ENCODE data around the gene TWF2. TPM values are rescaled to one million over a fixed set of nuclear protein-coding genes. Genes with fewer than 3 reads are reported as not detected.

The TWF2 gene
- 63.1 to 70.9 TPM (median 65.7 TPM) in 5 replicates for total RNA-seq (2022; extraction: Qiagen RNA extraction)

DNA sequence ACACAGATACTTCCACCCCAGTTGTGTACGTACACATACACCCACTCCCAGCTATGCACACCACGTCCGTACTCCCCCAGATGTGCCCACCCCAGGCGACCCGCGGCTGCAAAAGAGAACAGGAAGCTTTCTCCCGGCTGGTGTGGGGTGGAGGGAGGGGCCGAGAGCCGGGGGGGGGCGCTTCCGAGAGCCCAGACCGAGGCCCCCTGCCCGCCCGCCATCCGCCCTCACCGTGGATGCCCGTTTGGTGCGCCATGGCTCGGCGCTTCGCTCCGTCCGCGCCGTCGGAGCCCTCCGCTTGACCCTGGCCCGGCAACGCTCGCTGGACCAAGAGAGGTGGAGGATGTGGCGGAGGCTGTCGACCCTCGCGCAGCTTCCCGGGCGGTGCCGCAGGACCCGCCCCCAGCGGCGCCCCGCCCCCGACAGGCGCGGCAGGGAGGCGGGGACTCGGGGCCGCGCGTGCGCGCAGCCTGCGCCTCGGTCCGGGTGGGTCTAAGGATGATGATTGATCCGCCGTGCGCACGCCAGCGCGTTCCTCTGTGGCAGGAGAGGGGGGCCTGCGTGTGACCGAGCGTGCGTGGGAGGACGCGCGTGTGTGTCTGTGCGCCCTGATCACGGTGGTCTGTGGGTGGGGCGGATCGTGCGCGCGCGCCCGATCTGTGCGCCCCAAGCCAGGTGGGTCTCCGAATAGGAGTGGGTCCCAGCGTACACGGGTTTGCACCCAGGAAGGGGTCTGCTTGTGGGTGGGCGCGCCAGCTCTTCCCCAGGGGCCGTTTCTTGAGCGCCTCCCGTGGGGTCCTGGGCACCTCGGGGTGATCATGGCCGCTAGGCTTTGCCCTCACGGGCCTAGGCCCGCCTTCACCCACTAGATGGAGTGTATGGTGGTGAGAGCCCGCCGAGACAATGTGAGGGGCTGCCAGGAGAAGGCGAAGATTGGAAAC, at the start of gene TWF2:
Gene TWF2 (minus strand): TSS at position 398 of the 941 bp plus-strand sequence. CDS start 142 bp downstream, at position 256.

DNA sequence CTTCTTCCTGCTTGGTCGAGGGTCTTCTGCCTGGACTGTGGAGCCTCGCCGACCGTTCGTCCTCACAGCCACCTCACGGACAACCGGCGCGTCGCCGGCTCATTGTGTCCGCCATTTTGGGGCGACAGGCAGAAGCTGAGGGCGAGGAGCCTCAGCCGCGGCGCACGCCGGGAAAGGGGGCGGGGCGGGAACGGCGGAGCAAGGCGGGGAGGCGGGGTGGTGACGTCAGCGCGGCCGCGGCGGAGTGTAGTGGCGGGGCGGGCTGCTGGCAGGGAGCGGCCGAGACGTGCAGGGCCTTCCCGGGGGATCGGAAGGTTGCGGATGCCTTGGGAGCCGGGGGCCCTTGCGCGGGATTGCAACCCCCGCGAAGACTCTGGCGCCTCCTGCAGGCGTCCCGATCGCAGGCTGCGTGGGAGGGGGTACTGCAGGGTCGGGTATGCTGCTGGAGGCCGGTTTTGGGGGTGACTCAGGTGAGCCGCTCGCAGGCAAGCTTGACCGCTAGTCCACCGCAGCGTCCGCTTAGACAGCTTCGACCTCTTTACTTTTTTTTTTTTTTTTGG, 39.6 kb upstream of the TWF2 start, which contains the start of gene WDR82:
Gene WDR82 (minus strand): TSS at position 140 of the 560 bp plus-strand sequence. CDS start 288 bp downstream, outside the sequence.

DNA sequence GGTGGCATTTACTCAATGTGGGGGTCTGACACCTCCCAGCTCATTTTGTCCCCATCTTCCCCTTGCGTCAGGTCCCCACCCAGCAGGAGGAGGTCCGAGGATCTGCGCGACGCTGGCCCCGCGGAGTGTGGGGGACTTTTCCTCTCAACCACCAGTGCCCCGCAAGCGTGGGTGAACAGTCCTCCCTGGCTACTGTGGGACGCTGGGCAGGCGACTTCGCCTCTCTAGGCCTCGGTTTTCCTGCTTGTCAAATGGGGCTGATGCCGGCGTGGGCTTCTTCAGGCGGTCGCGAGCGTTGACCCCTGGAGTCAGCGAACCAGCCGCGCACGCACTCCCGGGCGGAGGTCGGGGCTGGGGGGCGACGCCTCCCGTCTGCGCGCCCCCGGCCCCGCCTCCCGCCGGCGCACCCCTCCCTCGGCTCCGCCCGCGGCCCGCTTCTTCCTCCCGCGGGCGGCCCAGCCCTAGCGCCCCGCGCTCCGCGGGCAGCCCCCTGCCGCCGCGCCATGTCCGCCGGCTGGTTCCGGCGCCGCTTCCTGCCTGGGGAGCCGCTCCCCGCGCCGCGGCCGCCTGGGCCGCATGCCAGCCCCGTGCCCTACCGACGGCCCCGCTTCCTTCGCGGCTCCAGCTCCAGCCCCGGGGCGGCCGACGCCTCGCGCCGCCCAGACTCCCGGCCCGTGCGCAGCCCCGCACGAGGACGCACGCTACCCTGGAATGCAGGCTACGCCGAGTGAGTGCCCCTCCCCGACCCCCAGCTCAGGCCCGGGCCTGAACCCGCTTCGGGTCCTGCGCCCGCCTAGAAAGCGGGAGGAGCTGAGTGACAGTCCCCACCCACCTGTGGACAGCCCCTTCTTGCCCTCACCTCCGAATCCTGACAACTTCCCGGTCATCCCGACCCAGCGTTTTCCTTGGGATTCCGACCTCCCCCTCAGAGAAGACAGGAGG, 6.6 kb upstream of the TWF2 start, which contains the start of gene PPM1M:
Gene PPM1M (plus strand): TSS at position 438 of the 942 bp plus-strand sequence. CDS start 66 bp downstream, at position 504.

DNA sequence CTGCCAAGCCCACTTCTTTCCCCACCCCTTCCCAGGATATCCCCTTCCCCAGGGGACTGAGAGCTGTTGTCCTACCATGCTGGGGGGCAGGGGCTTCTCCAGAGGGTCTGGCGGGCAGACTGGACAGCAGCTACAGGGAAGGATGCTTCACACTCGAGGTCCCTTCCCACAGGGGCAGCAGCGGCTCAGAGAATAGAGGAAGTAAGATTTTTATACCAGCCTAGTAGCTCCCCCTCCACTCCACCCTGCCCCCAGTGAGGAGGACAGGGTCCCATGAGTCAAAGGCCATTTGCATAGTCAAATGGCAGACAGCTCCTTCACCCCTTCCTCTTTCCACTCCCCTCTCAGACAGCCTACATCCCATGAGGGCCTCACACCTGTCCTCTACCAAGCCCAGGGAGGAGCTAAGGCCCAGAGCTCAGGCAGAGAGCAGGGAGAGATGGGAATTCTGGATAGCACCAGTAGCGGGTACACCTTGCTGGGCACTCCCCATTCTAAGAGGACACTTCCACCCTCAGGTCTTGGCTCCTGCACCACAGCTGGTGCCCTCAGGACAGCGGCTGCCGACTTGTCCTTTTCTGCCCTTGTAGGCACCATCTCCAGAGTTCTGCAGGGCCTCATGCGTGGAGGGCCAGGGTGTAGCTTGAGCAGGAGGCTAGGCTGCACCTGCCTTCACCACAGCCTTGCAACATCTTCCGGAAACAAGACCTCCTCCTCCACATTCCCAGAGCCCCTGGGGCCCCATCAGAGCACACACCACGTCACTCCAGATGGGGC, 13.3 kb downstream of the TWF2 start, which contains the start of gene TLR9:
Gene TLR9 (minus strand): TSS at position 194 of the 777 bp plus-strand sequence. CDS start 116 bp downstream, at position 78.

DNA sequence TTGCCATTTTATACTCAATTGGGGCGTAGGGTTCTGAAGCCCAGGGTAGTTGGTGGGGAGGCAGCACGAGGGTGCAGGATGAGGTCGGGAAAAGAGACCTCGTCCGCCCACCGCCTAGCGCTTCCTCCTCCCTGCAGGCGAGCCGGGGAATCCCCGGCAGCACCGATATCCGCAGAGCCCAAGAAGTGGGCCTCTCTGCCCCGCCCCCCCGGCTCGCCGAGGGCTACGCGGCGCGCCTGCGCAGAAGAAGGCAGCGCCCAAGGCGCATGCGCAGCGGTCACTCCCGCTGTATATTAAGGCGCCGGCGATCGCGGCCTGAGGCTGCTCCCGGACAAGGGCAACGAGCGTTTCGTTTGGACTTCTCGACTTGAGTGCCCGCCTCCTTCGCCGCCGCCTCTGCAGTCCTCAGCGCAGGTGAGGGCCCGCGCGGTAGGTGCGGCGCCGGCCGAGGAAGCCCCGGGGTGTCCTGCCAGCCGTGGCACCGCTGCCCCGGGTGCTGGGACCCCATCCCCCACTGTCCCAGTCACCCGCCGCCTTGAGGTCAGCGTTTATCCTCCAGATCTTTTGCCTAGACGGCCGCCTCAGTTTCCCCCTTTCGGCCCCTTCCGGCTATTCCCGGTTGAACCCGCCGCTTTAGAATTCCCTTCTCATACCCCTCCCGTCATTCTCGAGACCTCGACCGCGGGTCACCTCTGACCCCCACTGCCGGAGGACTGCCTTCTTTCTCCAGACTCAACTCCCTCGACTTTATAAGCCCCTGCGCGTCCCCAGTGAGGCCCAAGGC, 40.9 kb downstream of the TWF2 start, which contains the start of gene ALAS1:
Gene ALAS1 (plus strand): TSS at position 319 of the 784 bp plus-strand sequence. CDS start 1,082 bp downstream, outside the sequence.

Other genes with a start within 250 kb of the TWF2 start
- 1,307 to 1,420 TPM (median 1,337 TPM) in 5 replicates for gene RPL29, start 243.3 kb downstream of the TWF2 start, total RNA-seq (2022; extraction: Qiagen RNA extraction)
- 19.0 to 20.8 TPM (median 20.0 TPM) in 5 replicates for gene DUSP7, start 182.6 kb downstream of the TWF2 start, total RNA-seq (2022; extraction: Qiagen RNA extraction)
- 16.6 to 19.5 TPM (median 18.9 TPM) in 5 replicates for gene POC1A, start 84.7 kb downstream of the TWF2 start, total RNA-seq (2022; extraction: Qiagen RNA extraction)
- gene ALAS1, start 41.0 kb downstream of the TWF2 start, total RNA-seq (2022; extraction: Qiagen RNA extraction) = 43.1 to 47.9 TPM (median 46.6 TPM) in 5 replicates
- gene TLR9, start 13.5 kb downstream of the TWF2 start, total RNA-seq (2022; extraction: Qiagen RNA extraction) = 0.03 to 0.05 TPM (median 0.04 TPM) in 3 of 5 replicates, not detected in the others
- 3.8 to 5.7 TPM (median 4.9 TPM) in 5 replicates for gene PPM1M, start 6.6 kb upstream of the TWF2 start, total RNA-seq (2022; extraction: Qiagen RNA extraction)
- gene WDR82, start 39.5 kb upstream of the TWF2 start, total RNA-seq (2022; extraction: Qiagen RNA extraction) = 47.3 to 50.5 TPM (median 50.3 TPM) in 5 replicates
- gene GLYCTK, start 48.7 kb upstream of the TWF2 start, total RNA-seq (2022; extraction: Qiagen RNA extraction) = 2.5 to 4.4 TPM (median 4.0 TPM) in 5 replicates
- 0.64 to 1.2 TPM (median 0.90 TPM) in 5 replicates for gene DNAH1, start 77.2 kb upstream of the TWF2 start, total RNA-seq (2022; extraction: Qiagen RNA extraction)
- gene BAP1, start 170.8 kb upstream of the TWF2 start, total RNA-seq (2022; extraction: Qiagen RNA extraction) = 28.8 to 39.3 TPM (median 37.2 TPM) in 5 replicates
- gene PHF7, start 171.5 kb upstream of the TWF2 start, total RNA-seq (2022; extraction: Qiagen RNA extraction) = 2.3 to 2.9 TPM (median 2.7 TPM) in 5 replicates
- gene SEMA3G, start 205.9 kb upstream of the TWF2 start, total RNA-seq (2022; extraction: Qiagen RNA extraction) = 0.06 to 0.21 TPM (median 0.07 TPM) in 5 replicates
- 0.86 to 1.4 TPM (median 1.1 TPM) in 5 replicates for gene TNNC1, start 214.9 kb upstream of the TWF2 start, total RNA-seq (2022; extraction: Qiagen RNA extraction)
- gene NISCH, start 216.4 kb upstream of the TWF2 start, total RNA-seq (2022; extraction: Qiagen RNA extraction) = 10.2 to 15.5 TPM (median 12.8 TPM) in 5 replicates